Muscle layer of duodenum (tissue), 2 donors: ENCODE measurements around the gene GAS7.

Experiments
- H3K27ac ChIP-seq: one replicate; pipeline ENCODE4 v1.7.0; 2013; ENCODE audit warnings: mild to moderate bottlenecking, low read length
- H3K27me3 ChIP-seq: one replicate; pipeline ENCODE4 v1.7.0; 2013; ENCODE audit warnings: low read depth, mild to moderate bottlenecking, control low read depth, low read length
- H3K36me3 ChIP-seq, 2 donors: one replicate each; pipeline ENCODE4 v1.7.0; 2013; ENCODE audit warnings: low read length in 2 of 2, control low read depth in 1 of 2, mild to moderate bottlenecking in 1 of 2; ENCODE audit not compliant: insufficient read depth in 2 of 2, control insufficient read depth in 1 of 2
- H3K4me1 ChIP-seq, 2 donors: one replicate each; pipeline ENCODE4 v1.7.0; 2013; ENCODE audit warnings: low read length in 2 of 2, mild to moderate bottlenecking in 2 of 2, control low read depth in 1 of 2, moderate library complexity in 1 of 2; ENCODE audit not compliant: insufficient read depth in 2 of 2, control insufficient read depth in 1 of 2
- H3K4me3 ChIP-seq, 2 donors: one replicate each; pipeline ENCODE4 v1.7.0; 2013; ENCODE audit warnings: low read length in 2 of 2, low read depth in 1 of 2, mild to moderate bottlenecking in 1 of 2
- H3K9me3 ChIP-seq, 2 donors: one replicate each; pipeline ENCODE4 v1.7.0; 2013; ENCODE audit warnings: low read length in 2 of 2, control low read depth in 1 of 2, mild to moderate bottlenecking in 1 of 2; ENCODE audit not compliant: control insufficient read depth in 1 of 2
- donor health status: healthy.

Gene GAS7

GRCh38 chr17:10197721-10198508 lies 491 bp downstream of the GAS7 start:
- Histone ChIP-seq H3K4me3 (peak overlapping the region; percentile 28 to 81), H3K27me3 (no peaks in the 10 kb centered on the region), H3K4me1 (peaks cover 4 to 10% of the 10 kb centered on the region in 2 donors), H3K36me3 (no peaks in the 10 kb centered on the region), H3K27ac (no peak overlapping the region), H3K9me3 (peaks cover 6 to 14% of the 10 kb centered on the region in 2 donors)

GRCh38 chr17:10197362-10197720 lies 1.1 kb downstream of the GAS7 start:
- Histone ChIP-seq H3K4me3 (peak overlapping the region; percentile 28 to 81), H3K4me1 (peaks cover 4 to 10% of the 10 kb centered on the region in 2 donors), H3K9me3 (peaks cover 6 to 14% of the 10 kb centered on the region in 2 donors), H3K36me3 (no peaks in the 10 kb centered on the region), H3K27ac (no peak overlapping the region), H3K27me3 (no peaks in the 10 kb centered on the region)

GRCh38 chr17:10196941-10197340 lies 1.5 kb downstream of the GAS7 start:
- no peaks in the 10 kb centered on the region for H3K36me3 ChIP-seq
- H3K27me3 ChIP-seq: no peaks in the 10 kb centered on the region
- no peak overlapping the region for H3K27ac ChIP-seq
- peaks cover 4 to 10% of the 10 kb centered on the region in 2 donors for H3K4me1 ChIP-seq
- peaks cover 6 to 14% of the 10 kb centered on the region in 2 donors for H3K9me3 ChIP-seq
- peak overlapping the region; percentile 28 to 81 for H3K4me3 ChIP-seq

GRCh38 chr17:10196384-10196895 lies 2.0 kb downstream of the GAS7 start:
- peaks cover 6 to 14% of the 10 kb centered on the region in 2 donors for H3K9me3 ChIP-seq
- peak overlapping the region; percentile 28 to 81 for H3K4me3 ChIP-seq
- no peaks in the 10 kb centered on the region for H3K36me3 ChIP-seq
- H3K27me3 ChIP-seq: no peaks in the 10 kb centered on the region
- no peak overlapping the region for H3K27ac ChIP-seq
- H3K4me1 ChIP-seq: peaks cover 4 to 10% of the 10 kb centered on the region in 2 donors

- Histone ChIP-seq H3K4me1 (peaks cover 4 to 10% of the 10 kb centered on the region in 2 donors), H3K9me3 (peaks cover 6 to 14% of the 10 kb centered on the region in 2 donors), H3K27me3 (no peaks in the 10 kb centered on the region), H3K27ac (no peak overlapping the region), H3K4me3 (no peak overlapping the region), H3K36me3 (no peaks in the 10 kb centered on the region)
Measured at GRCh38 chr17:10195090-10195805, 3.2 kb downstream of the GAS7 start.

- Histone ChIP-seq H3K27ac (no peak overlapping the region), H3K4me3 (no peak overlapping the region), H3K27me3 (no peaks in the 10 kb centered on the region), H3K4me1 (peaks cover 0 to 6% of the 10 kb centered on the region in 2 donors), H3K9me3 (peaks cover 6 to 14% of the 10 kb centered on the region in 2 donors), H3K36me3 (no peaks in the 10 kb centered on the region)
Measured at GRCh38 chr17:10193632-10194031, 4.8 kb downstream of the GAS7 start.

- Histone ChIP-seq H3K36me3 (no peaks in the 10 kb centered on the region), H3K27me3 (no peaks in the 10 kb centered on the region), H3K4me3 (no peak overlapping the region), H3K27ac (no peak overlapping the region), H3K9me3 (peaks cover 6 to 14% of the 10 kb centered on the region in 2 donors), H3K4me1 (peaks cover 0 to 6% of the 10 kb centered on the region in 2 donors)
Measured at GRCh38 chr17:10192972-10193371, 5.4 kb downstream of the GAS7 start.

GRCh38 chr17:10192461-10192860 lies 5.9 kb downstream of the GAS7 start:
- H3K27ac ChIP-seq: peak overlapping the region; percentile 41
- peaks cover 6 to 14% of the 10 kb centered on the region in 2 donors for H3K9me3 ChIP-seq

GRCh38 chr17:10187456-10187855 lies 10.9 kb downstream of the GAS7 start:
- H3K9me3 ChIP-seq: no peaks in the 10 kb centered on the region
- no peaks in the 10 kb centered on the region for H3K27me3 ChIP-seq
- no peak overlapping the region for H3K4me3 ChIP-seq
- H3K4me1 ChIP-seq: no peaks in the 10 kb centered on the region
- H3K36me3 ChIP-seq: no peaks in the 10 kb centered on the region
- H3K27ac ChIP-seq: no peak overlapping the region

More at GRCh38 chr17:10192461-10192860, 5.9 kb downstream of the GAS7 start:
- no peaks in the 10 kb centered on the region for H3K27me3 ChIP-seq
- H3K4me3 ChIP-seq: no peak overlapping the region
- no peaks in the 10 kb centered on the region for H3K36me3 ChIP-seq
- H3K4me1 ChIP-seq: peaks cover 0 to 6% of the 10 kb centered on the region in 2 donors

GRCh38 chr17:10186771-10187410 lies 11.5 kb downstream of the GAS7 start:
- Histone ChIP-seq H3K27me3 (no peaks in the 10 kb centered on the region), H3K9me3 (no peaks in the 10 kb centered on the region), H3K4me3 (no peak overlapping the region), H3K36me3 (no peaks in the 10 kb centered on the region), H3K4me1 (no peaks in the 10 kb centered on the region), H3K27ac (no peak overlapping the region)
